ENCODE measurements around the gene ERVV-1.

Gene ERVV-1

DNA sequence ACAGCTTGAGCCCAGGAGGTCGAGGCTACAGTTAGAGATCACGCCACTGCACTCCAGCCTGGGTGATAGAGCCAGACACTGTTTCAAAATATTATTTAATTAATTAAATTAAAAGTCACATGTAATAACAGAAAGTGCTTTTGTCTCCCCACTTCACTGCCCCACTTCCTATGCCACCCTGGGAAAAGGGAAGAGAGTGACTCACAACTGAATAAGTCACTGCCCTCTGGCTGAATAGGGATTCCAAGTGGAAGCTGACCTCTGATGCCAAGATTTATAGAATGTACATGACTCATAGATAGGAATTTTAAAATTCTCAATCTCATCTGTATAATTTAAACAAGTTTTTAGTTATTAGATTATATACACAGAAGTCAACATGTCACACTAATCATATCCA lies 22.2 kb upstream of the ERVV-1 start:
- no peak for TF ChIP-seq CTCF (conservative IDR thresholded peaks at IDR 0.05; ENCODE audit: low read length)
- H3K4me3 ChIP-seq (ENCODE audit: low read length), result no peak overlapping the region
- peak; percentile 63 for DNase-seq (ENCODE audit: low read depth)

GRCh38 chr19:52992109-52993004 lies 21.4 kb upstream of the ERVV-1 start:
- DNase-seq (ENCODE audit: low read depth), result no peak
- no peak for TF ChIP-seq CTCF (conservative IDR thresholded peaks at IDR 0.05; ENCODE audit: low read length)
- peak overlapping the region; percentile 68 for H3K4me3 ChIP-seq (ENCODE audit: low read length)

DNA sequence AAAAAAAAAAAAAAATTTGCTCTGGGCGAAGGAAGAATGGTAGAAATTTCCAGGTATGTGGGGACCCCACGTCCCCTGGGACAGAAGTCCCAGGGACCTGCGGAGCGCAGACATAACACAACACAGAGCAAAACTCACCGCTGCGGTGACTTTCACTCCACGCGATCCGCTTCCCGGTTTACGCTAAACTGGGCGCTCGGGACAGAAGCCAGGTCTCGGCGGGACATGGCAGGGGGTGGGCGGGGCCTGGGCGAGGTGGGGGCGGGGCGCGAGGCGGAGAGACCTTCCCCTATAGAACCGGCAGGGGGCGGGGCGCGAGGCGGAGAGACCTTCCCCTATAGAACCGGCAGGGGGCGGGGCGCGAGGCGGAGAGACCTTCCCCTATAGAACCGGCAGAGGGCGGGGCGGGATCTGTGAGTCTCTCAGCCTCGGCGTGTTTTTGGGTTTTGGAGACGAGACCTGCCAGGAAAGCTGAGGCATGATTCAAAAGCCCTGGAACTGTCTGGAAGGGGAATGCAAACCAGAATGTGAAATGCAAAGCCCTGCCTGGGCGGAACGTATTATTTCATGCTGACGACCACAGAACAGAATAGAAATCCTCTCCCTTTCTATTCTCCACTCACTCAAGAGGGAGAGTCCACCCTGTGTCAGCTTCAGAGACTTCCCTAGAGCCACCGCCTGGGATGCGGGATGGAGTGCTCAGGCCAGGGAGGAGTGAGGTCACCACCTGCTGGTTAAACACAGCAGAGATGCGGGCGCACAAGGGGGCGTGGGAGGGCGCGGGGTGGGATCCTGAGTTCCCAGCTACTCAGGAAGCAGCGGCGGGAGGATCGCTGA lies 20.2 kb upstream of the ERVV-1 start:
- peak; percentile 26; the same call in 1 of the 2 replicates for TF ChIP-seq CTCF (conservative IDR thresholded peaks at IDR 0.05; ENCODE audit: low read length)
- peak; percentile 66 for DNase-seq (ENCODE audit: low read depth)
- H3K4me3 ChIP-seq (ENCODE audit: low read length), result peak overlapping the region; percentile 69

DNA sequence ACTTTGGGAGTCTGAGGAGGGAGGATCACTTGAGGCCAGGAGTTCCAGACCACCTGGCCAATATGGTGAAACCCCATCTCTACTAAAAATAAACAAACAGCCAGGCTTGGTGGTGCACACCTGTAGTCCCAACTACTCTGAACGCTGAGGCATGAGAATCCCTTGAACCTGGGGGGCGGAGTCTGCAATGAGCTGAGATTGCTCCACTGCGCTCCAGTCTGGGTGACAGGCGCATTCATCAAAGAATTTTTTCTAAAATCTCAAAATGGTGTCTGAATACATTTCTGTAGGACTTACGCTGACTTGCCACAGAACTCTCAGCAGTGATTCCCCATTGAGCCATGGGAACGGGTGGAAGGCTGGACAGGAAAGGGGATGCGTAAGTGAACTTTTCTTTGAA lies 18.0 kb upstream of the ERVV-1 start:
- no peak overlapping the region for H3K4me3 ChIP-seq (ENCODE audit: low read length)
- DNase-seq (ENCODE audit: low read depth), result no peak
- TF ChIP-seq CTCF (conservative IDR thresholded peaks at IDR 0.05; ENCODE audit: low read length), result no peak

- H3K4me3 ChIP-seq (ENCODE audit: low read length), result no peak overlapping the region
- DNase-seq (ENCODE audit: low read depth), result no peak
- TF ChIP-seq CTCF (conservative IDR thresholded peaks at IDR 0.05; ENCODE audit: low read length), result no peak
Measured at GRCh38 chr19:52997975-52998374, 15.7 kb upstream of the ERVV-1 start.

DNA sequence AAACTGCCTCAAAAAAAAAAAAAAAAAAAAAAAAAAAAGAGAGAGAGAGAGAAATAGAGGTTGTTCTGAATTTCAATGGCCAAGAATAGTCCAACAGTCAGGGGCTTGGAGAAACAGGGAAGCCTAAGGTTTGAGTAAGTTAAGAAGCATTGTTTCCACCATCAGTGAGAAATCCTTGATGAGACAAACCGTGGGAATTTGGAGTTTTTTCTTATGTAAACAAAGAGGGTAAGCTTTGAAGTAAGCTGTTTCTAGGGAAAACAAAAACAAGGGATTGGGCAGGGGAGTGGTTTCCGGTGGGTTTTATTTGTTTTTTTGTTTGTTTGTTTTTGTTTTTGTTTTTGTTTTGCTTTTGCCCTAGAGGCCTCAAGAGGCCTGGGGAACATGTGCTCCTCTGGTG lies 11.2 kb upstream of the ERVV-1 start:
- no peak for TF ChIP-seq CTCF (conservative IDR thresholded peaks at IDR 0.05; ENCODE audit: low read length)
- H3K4me3 ChIP-seq (ENCODE audit: low read length), result no peak overlapping the region
- DNase-seq (ENCODE audit: low read depth), result no peak
